GM10847 (cell line): ENCODE results near the gene HMG20B.

Source experiments
- POLR2A ChIP-seq: IDR thresholded peaks from 2 replicates; pipeline ENCODE4 v1.6.1; 2011; ENCODE audit not compliant: insufficient read length; ENCODE audit errors: extremely low read depth

HMG20B gene

GRCh38 chr19:3627351-3627723, 54.6 kb downstream of the HMG20B start:
- no peak for TF ChIP-seq POLR2A
